ENCODE results near the gene CNTNAP4.

The CNTNAP4 gene

GRCh38 chr16:76474048-76474447 lies 196.8 kb downstream of the CNTNAP4 start:
- DNase-seq (ENCODE audit: insufficient read length, low spot score), result no peak
- FAIRE-seq, result no peak
- TF ChIP-seq CTCF (IDR thresholded peaks at IDR 0.05; ENCODE audit: insufficient read depth, missing control alignments), result no peak

GRCh38 chr16:76478105-76478504 lies 200.9 kb downstream of the CNTNAP4 start:
- no peak for TF ChIP-seq CTCF (IDR thresholded peaks at IDR 0.05; ENCODE audit: insufficient read depth, missing control alignments)
- FAIRE-seq (no peak), DNase-seq (ENCODE audit: insufficient read length, low spot score) (no peak)

DNA sequence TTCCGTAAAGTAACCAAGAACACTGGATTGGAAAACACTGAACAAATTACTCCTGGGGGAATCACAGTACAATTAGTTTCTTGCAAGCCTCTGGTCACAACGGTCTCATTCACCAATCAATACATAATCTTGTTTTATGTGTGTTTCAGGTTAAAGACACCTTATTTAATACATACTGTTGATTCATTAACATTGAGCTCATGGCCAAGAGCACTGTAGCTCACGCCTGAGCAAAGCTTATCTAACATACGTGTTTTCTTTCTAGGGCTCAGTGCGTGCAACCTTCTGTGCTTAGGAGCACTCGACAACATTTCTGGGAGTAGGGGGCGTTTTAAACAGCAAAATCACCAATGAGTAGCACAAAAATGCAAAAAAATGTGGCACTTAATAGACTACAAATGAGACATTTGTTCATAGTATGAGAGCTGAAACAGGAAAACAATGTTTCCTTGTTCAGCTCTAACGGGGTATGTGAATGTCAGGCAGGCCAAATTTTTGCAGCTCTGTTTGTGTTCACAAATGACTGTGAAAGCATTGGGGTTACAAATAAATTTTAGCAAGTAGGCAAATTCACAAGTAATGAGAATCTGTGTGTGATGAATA lies 206.2 kb downstream of the CNTNAP4 start:
- FAIRE-seq, result no peak
- TF ChIP-seq CTCF (IDR thresholded peaks at IDR 0.05; ENCODE audit: insufficient read depth, missing control alignments), result no peak
- DNase-seq (ENCODE audit: insufficient read length, low spot score), result no peak

GRCh38 chr16:76484020-76484419 lies 206.8 kb downstream of the CNTNAP4 start:
- DNase-seq (ENCODE audit: insufficient read length, low spot score) (no peak), FAIRE-seq (no peak)
- TF ChIP-seq CTCF (IDR thresholded peaks at IDR 0.05; ENCODE audit: insufficient read depth, missing control alignments), result no peak

DNA sequence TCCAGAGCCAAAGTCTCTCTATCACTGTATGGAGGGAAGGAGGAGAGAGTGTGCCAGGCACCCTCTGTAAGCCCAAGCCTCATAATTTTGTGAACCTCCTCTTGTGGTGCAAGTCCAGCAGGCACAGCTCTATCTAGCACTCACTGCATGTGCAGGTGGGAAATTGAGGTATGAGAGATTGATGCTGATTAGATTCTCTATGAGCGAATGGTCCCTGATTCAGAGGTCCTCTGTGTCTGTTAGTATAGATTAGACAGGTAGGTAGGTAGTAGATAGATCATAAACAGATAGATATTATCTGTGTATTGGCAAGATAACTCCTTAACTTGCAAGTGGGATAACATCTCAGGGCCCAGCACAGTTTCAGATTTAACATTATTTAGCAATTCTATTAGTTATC lies 209.5 kb downstream of the CNTNAP4 start:
- no peak for TF ChIP-seq CTCF (IDR thresholded peaks at IDR 0.05; ENCODE audit: insufficient read depth, missing control alignments)
- FAIRE-seq, result no peak
- DNase-seq (ENCODE audit: insufficient read length, low spot score), result no peak

GRCh38 chr16:76487411-76488064 lies 210.3 kb downstream of the CNTNAP4 start:
- no peak for FAIRE-seq

More at GRCh38 chr16:76487411-76488064, 210.3 kb downstream of the CNTNAP4 start:
- DNase-seq (ENCODE audit: insufficient read length, low spot score), result no peak
- no peak for TF ChIP-seq CTCF (IDR thresholded peaks at IDR 0.05; ENCODE audit: insufficient read depth, missing control alignments)

Data from D721Med (cell line).